ENCODE results near the gene REXO1.
A peak's percentile ranks its signal among the peaks of the same experiment; 100 is the strongest.
"Not testable (repeated sequence)": the region's sequence is repeated elsewhere in the genome, so short reads cannot be mapped to it uniquely, and the experiment has no call there.

Gene REXO1

DNA sequence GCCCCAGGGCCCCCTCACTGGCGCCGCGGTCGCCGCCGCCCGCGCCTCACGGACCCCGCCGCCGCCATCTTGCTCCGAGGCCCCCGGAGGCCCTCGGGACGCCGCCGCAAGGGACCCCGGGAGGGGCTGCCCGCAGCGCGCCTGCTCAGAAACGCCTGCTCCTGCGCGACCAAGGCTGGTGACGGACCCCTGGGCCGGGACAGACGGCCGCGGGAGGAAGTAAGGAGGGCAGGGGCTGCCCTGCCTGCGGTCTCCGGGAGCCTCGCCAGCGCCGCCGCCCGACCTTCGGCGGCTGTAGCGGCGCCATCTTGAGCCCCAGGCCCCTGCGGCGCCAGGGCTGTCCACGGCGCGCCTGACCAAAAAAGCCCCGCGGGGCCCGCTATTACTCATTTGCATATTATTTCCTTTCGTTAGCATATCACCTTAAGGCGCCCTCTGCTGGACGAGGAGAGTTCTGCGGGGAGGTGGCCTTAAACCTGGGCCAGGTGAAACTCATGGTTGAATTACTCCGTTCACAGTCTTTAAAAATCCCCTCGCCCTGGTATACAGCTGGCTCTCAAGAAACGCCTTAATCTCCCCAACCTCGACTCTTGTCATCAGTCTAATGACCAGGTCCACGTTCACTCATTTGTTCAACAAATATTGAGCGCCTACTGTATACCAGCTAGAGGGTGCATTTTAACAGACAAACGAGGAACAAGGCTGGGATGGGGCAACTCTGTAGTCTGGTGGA is at the start of gene REXO1:
Gene REXO1 (minus strand): TSS at position 85 of the 733 bp plus-strand sequence. CDS start 125 bp downstream, outside the sequence.
- no peak for FAIRE-seq

- no peak for FAIRE-seq
Measured at GRCh38 chr19:1896508-1896907, 48.2 kb upstream of the REXO1 start.

DNA sequence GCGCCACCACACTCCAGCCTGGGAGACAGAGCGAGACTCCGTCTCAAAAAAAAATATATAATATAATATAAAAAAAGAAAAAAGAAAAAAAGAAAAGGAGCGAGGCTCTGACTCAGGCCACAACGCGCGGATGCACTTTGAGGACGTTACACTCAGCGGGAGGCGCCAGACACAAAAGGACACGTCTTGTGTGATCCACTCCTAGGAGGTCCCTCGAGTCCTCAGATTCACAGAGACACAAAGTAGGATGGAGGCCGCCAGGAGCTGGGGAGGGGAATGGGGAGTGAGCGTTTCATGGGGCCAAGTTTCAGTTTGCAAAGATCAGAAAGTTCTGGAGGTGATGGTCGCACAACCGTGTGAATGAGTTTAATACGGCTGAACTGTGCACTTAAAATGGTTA is 45.5 kb upstream of the REXO1 start:
- no peak for FAIRE-seq

GRCh38 chr19:1889907-1890306 is 41.6 kb upstream of the REXO1 start:
- no peak for FAIRE-seq

DNA sequence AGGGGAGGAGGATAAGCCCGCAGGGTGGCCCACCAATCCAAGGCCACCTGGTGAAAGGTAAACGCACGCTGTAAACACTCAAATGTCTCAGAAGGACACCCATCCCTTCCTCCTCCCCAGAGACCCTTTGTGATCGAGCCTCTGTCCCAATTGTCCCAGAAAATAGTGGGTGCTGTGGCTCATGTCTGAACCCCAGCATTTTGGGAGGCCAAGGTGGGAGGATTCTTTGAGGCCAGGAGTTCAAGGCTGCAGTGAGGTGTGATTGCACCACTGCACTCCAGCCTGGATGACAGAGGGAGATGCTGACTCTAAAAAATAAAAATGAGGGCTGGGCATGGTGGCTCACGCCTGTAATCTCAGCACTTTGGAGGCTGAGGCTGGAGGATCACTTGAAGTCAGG is 40.1 kb upstream of the REXO1 start:
- no peak for FAIRE-seq

- FAIRE-seq: not testable (repeated sequence)
Measured at GRCh38 chr19:1886360-1886759, 38.1 kb upstream of the REXO1 start.

DNA sequence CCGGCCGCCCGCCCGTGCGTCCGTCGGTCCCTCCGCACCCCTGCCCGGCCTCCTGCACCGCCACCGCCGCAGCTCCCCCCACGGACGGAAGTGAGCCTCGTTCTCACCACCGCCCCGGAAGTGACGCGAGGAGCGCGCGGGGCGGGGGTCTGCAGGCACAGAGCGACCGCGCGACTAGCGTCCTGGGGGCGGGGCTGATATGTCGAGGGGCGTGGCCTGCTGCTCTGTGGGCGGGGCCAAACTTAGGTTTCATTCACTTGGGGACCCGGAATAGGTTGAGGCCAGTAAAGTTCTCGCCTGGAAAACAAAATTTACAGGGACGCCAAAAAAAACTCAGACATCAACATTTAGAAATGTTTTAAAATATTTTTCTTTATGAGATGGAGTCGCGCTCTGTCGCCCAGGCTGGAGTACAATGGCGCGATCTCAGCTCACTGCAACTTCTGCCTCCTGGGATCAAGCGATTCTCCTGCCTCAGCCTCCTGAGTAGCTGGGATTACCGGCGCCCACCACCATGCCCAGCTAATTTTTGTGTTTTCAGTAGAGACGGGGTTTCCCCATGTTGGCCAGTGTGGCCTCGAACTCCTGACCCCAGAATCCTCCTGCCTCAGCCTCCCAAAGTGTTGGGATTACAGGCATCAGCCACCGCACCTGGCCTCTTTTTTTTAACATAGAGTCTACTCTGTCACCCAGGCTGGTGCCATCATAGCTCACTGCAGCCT is 37.3 kb upstream of the REXO1 start, which contains the start of gene ABHD17A:
Gene ABHD17A (minus strand): TSS at position 99 of the 722 bp plus-strand sequence. CDS start 3,930 bp downstream, outside the sequence.
- FAIRE-seq: peak; percentile 84

- no peak for FAIRE-seq
Measured at GRCh38 chr19:1884719-1885334, 36.5 kb upstream of the REXO1 start.

GRCh38 chr19:1884291-1884718 is 36.0 kb upstream of the REXO1 start:
- FAIRE-seq: no peak

DNA sequence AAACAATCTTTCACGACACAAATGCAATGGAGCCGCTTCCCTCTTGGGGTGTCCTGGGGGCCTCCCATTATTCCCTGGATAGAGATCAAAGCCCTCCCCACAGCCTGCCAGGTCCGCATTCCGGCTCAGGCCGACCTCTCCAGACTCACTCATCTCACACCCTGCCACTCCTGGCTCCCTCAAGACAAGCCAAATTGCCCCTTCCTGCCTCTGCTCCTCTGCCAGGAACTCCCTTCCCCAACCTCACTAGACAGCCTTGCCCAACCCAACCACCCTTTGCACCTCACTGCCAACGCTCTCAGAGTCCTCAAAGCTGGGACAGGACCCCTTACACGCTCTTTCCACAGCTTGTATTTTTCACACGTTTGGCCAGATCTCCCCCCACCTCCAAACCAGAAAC is 35.5 kb upstream of the REXO1 start:
- no peak for FAIRE-seq

- no peak for FAIRE-seq
Measured at GRCh38 chr19:1882786-1883692, 34.8 kb upstream of the REXO1 start.

- no peak for FAIRE-seq
Measured at GRCh38 chr19:1882089-1882785, 34.0 kb upstream of the REXO1 start.

GRCh38 chr19:1881393-1882088 is 33.3 kb upstream of the REXO1 start:
- not testable (repeated sequence) for FAIRE-seq

DNA sequence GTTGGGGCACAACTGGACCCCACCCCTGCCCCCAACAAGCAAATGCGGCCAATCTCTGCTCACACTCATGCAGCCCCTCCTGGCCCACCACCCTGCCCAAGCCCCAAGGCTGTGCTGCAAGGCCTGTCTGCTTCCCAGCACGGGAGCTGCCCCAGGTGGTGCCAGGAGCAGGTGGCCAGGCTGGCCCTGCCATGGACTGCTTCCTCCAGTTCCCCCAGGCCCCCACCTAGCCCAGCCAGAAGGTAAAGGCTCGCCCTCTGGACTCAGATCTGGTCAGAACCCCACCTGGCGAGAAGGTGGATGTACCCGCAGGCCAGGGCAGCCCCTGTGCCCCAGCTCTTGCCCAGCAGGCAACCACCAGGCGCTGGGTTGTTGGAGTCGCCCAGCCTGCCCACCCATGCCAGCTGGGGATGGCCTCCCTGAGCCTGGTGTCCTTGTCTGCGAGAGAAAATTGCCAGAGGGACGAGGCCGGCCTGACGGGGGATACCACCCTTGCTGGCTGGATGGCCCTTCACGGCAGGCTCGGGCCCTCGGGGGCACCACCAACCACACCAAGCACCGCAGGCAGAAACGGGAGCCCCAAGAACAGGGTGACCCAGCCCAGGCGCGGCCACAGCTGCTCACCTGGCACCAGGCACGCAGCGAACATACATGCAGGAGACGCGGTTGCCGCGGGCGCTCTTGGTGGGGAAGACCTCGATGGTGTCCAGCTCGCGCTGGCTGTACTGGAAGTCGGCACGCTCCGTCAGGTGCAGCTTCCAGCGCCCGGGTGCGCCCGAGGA is 32.5 kb upstream of the REXO1 start:
- FAIRE-seq: no peak

- not testable (repeated sequence) for FAIRE-seq
Measured at GRCh38 chr19:1879982-1880381, 31.7 kb upstream of the REXO1 start.

DNA sequence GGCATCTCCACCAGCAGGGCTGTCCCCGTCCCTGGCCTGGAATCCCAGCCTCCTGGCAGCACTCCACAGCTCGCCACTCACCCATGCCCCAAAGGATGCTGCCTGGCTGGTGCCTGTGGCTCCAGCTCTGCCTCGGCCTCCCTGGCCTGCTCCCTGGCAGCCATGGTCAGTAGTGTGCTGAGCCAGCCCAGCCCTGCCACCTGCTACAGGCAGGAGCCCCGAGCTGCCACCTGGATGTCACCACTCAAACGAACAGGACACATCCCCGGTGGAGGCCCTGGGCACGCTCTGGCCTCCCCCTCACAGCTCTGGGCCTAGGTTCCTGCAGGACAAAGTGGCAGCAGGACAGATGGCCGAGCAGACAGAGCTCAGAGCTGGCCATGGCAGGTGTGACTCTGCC is 30.3 kb upstream of the REXO1 start:
- not testable (repeated sequence) for FAIRE-seq

DNA sequence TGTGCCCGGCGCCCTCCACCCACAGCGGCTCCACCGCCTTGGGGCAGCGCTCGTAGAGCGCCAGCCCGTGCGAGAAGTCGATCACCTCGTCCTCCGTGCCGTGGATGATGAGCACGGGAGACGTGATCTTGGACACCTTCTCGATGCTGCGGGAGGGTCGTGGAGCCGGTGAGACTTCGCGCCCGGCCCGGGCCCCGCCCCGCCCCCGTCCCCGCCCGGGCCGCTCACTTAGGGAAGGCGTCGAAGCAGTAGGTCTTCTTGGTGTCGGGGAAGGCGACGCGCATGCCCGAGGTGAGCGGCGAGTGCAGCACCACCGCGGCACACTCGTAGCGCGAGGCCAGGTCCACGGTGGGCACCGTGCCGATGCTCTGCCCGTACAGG is 29.0 kb upstream of the REXO1 start:
- FAIRE-seq: not testable (repeated sequence)

DNA sequence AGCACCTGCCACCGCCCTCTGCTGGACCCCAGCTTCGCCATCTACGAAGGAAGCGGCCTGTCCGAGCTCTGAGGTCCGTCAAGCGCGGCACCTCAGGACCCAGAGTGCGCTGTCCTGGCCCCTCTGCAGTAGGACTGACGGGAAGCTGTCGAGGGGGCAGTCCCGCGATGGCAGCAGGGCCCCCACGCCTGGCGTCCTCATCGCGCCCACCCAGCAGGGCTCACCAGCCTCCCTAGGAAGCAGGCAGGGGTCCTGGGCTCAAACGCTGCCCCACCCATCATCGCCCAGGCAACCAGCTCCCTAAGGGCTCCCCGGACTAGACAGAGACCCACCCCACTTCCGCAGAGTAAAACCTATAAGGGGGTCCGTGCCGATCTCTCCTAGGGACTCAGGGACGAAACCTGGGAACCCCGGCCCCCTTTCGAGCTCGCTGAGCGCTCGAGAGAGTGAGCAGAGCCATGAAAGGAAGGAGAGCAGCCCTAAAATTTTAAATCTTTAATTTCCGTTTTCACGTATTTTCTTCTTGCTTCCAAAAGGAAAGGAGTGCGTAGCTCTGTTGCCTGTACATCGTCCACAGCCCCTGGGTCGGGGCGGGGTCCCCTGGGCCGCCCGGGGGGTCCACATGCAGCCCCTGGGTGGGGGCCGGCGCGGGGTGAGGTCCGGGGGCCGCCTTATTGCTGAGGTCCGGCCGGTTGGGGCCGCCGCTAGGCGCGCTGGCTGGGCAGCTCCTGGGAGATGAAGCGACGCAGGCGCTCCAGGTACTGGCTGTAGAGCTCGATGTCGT is 28.4 kb upstream of the REXO1 start:
- FAIRE-seq: not testable (repeated sequence)

DNA sequence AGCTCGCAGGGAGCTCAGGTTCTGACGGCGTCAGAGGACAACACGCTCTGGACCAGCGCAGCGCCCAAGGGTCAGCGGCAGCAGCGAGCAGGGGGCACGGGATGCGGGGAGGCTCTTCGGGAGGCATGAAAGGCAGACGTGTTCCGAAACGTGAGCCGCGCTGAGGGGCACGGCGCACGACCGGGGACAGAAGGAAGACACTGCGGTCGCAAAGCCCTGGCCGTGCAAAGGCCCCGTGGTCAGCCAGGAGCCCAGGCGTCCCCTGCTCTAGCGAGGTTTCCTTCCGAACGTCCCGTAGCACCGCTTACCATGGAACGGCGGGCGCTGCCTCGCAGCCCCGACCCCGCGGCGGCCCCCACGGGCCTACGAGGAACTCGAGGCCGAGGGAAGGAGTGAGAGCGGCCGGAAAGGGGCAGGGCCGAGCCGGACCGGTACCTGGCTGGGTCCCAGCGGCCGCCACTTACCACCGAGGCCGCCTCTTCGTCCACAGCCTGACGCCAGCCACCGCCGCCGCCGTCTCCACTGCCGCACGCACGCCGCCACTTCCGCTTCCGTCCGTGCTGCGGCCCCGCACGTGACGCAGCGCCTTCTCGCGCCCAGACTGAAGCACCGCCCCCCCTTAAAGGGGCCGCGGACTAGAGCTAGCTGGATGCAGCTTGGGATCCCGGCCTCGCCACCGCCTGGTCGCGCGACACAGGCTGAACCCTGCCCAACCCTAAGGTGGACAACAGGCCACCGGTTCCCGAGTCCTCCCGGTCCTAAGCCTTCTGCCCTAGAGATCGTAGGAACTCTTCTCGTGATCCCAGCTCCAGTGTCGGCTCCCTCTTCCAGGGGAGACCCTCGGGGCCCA is 27.6 kb upstream of the REXO1 start:
- no peak for FAIRE-seq

All from A204.1 (cell line).